Adipocyte (in vitro differentiated cells): ENCODE results near the gene VSIG4.

Experiments
- DNase-seq: peaks from one replicate; pipeline ENCODE4 v3.0.0-alpha.2; 2015; ENCODE audit warnings: low read depth
- H3K27me3 ChIP-seq: replicated peaks from 2 replicates; pipeline ENCODE4 v1.7.0; 2013; ENCODE audit warnings: mild to moderate bottlenecking, low read length, moderate library complexity; ENCODE audit not compliant: control insufficient read depth, insufficient read depth
- H3K36me3 ChIP-seq: 2 replicates; pipeline ENCODE4 v1.7.0; 2013; ENCODE audit warnings: low read length, mild to moderate bottlenecking, moderate library complexity; ENCODE audit not compliant: control insufficient read depth, insufficient read depth, severe bottlenecking
- H3K4me1 ChIP-seq: 2 replicates; pipeline ENCODE4 v1.7.0; 2013; ENCODE audit warnings: mild to moderate bottlenecking, low read length, moderate library complexity; ENCODE audit not compliant: control insufficient read depth, insufficient read depth
- H3K4me3 ChIP-seq: 2 replicates; pipeline ENCODE4 v1.7.0; 2013; ENCODE audit warnings: mild to moderate bottlenecking, low read length, moderate library complexity
- H3K9ac ChIP-seq: 2 replicates; pipeline ENCODE4 v1.7.0; 2013; ENCODE audit warnings: mild to moderate bottlenecking, low read length, moderate library complexity
- H3K9me3 ChIP-seq: 2 replicates; pipeline ENCODE4 v1.7.0; 2013; ENCODE audit warnings: mild to moderate bottlenecking, low read length, moderate library complexity; ENCODE audit not compliant: control insufficient read depth

VSIG4 gene

DNA sequence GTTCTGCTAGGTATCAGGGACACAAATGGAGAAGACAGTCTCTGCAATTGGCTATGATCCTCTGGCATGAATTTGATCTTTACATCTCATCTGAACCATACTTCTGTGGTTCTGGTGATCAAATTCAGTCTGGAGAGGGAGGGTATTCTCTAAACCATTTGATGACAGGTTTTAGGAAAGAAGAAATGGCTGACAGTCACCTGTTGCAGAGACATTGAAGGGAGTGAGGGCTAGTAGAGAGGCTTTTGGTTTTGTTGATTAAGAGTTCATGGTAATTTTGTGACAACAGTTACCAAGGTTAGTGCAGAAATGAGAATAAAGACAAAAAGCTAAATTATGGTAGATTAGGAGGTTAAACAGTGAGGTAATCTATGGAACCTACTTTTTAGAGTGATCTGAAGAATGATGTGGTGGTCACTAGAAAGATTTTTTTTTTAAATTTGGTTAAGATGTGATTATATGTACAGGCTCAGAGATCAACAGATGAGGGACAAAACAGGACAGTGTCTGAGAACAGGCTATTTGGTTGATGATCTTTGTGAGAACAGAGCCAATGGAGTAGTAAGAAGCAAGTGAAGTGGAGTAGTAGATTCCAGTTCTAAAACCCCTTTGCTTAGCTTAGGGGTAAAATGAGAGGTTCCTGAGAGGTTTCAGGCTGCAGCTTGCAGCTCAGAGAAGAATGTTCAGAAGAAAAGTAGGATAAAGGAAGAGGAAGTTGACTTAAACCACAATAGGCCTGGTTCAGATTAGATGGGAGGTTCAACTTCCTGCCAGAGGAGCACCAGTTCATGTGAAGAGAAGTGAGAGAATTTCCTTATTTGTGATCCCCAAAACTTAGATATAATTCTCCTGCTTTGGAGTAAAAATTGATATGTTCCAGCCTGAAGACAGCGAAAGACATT is 34.7 kb downstream of the VSIG4 start:
- DNase-seq = no peak
- Histone ChIP-seq H3K4me1 (no peaks in the 10 kb centered on the region), H3K9ac (no peak overlapping the region), H3K9me3 (no peaks in the 10 kb centered on the region), H3K27me3 (peaks cover 14% of the 10 kb centered on the region), H3K36me3 (no peaks in the 10 kb centered on the region), H3K4me3 (no peak overlapping the region)

DNA sequence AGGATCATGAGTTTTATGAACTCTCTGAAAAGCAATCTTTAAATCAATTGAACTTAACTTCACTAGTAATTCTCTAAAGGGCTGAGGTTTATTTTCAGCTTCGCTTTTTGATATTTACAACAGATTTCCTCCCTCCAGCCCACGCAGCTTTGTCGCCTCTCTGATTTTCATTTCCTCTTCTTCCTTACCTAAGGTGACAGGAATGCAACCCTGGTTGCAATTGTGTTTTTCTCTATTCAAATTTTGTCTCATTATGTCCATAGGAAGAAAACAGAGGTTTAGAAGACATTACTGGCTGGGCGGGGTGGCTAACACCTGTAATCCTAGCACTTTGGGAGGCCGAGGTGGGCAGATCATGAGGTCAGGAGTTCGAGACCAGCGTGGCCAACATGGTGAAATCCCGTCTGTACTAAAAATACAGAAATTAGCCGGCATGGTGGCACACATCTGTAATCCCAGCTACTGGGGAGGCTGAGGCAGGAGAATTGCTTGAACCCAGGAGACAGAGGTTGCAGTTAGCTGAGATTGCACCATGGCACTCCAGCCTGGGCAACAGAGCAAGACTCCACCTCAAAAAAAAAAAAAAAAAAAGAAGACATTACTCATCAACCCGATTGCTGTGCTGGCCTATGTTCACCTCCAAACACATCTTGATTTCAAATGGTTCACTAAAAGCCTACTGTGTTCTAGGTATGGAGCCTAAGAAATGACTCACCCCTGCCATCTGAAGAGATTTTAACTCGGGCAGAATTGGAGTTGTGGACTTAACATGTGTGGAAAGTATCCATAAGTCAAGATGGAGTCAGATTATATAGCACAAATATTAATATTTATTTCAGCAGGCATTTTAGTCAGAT is 36.8 kb downstream of the VSIG4 start:
- no peaks in the 10 kb centered on the region for H3K9me3 ChIP-seq
- no peak for DNase-seq
- peaks cover 24% of the 10 kb centered on the region for H3K27me3 ChIP-seq
- H3K4me3 ChIP-seq = no peak overlapping the region
- no peak overlapping the region for H3K9ac ChIP-seq
- no peaks in the 10 kb centered on the region for H3K36me3 ChIP-seq
- no peaks in the 10 kb centered on the region for H3K4me1 ChIP-seq

DNA sequence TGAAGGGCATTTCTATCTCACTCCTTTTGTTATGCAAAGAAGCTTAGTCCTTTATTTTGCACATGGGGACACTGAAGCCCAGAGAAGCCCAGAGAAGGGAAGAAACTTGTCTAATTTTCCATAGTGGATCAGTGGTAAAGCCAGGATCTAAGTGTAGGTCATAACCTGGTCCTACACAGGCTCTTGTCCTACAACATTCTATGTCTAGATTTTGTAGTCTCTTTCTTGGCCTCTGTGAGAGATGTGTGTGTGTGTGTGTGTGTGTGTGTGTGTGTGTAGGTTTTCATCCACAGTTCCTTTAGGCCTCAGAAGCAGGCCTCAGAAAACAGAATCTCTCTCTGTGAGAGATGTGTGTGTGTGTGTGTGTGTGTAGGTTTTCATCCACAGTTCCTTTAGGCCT is 38.3 kb downstream of the VSIG4 start:
- Histone ChIP-seq H3K4me3 (no peak overlapping the region), H3K36me3 (no peaks in the 10 kb centered on the region), H3K4me1 (no peaks in the 10 kb centered on the region), H3K27me3 (peaks cover 28% of the 10 kb centered on the region), H3K9me3 (no peaks in the 10 kb centered on the region), H3K9ac (no peak overlapping the region)
- no peak for DNase-seq

DNA sequence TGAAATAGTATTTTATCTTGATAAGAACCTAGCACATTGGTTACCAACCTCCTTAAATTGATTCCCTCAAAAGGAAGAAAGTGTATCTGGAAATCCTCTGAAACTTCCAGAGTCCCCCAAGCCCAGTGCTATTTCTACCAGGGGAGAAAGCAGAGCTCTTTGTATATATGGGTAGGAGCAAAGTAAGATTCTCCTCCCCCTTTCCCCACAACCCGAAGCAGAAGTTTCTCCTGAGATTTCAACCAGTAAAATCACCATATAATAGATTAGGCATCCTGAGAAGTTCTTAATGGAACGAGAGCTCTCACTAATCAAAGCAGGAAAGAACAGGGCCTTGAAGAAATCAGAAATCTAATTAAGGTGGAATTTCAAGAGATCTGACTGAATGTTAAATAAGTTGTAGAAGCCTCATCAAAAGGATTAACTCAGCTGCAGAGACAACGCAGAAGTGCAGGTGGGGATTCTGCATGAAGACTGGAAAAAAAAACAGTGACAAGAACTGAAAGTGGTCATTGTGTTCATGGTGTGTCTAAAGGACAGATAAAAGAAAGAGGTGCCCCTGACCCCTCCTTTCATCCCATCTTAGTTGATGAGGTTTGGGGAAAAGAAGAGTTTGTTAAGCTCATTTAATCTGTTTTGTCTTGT is 39.1 kb downstream of the VSIG4 start:
- no peaks in the 10 kb centered on the region for H3K9me3 ChIP-seq
- no peak overlapping the region for H3K9ac ChIP-seq
- H3K4me3 ChIP-seq = no peak overlapping the region
- no peaks in the 10 kb centered on the region for H3K4me1 ChIP-seq
- peaks cover 35% of the 10 kb centered on the region for H3K27me3 ChIP-seq
- no peaks in the 10 kb centered on the region for H3K36me3 ChIP-seq
- no peak for DNase-seq

DNA sequence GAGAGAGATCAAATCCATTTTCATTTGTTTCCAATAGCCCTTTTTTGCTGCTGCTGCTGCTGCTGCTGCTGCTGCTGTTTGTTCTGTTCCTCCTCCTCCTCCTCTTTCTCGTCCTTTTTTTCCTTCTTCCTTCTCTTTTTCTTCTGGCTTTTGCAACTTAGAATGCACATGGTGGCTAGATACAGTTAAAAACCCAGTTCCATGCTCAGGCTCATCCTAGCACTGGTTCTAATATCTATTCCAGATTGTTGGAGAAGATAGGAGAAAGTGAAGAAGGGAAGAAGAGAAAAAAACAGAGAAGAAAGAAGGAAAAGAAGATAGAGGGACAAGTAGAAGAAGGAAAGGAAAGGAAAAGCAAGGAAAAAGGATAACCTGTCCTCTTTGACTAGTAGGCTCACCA is 39.7 kb downstream of the VSIG4 start:
- Histone ChIP-seq H3K27me3 (peaks cover 35% of the 10 kb centered on the region), H3K36me3 (no peaks in the 10 kb centered on the region), H3K4me3 (no peak overlapping the region), H3K9ac (no peak overlapping the region), H3K4me1 (no peaks in the 10 kb centered on the region), H3K9me3 (no peaks in the 10 kb centered on the region)
- DNase-seq = no peak

DNA sequence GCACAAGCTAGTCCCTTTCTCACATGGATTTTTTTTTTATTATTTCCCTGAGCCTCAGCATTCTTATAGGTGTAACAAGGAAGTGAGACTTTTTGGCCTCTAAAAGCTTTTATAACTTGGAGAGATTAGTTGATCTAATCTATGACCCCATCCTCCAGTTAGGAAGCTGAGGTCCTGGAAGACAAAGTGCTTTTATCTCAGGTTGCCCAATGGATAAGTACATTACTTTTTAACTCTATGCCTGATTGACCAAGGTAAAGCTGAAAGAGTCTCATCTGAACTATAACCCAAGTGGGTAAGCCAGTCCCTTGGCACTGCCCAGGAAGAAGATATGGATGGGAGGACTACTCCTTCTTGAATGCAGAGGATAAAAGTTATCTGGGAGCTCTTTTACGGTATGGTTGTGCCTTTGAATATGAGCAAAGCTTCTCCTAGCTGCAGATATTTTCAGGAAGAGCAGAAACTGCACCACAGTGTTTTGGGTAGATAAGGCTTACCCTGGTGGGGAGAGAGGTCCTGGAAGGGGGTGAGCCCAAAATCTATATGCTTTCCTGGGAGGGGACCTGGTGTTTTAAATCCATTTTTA is 40.2 kb downstream of the VSIG4 start:
- Histone ChIP-seq H3K36me3 (no peaks in the 10 kb centered on the region), H3K4me3 (no peak overlapping the region), H3K9me3 (no peaks in the 10 kb centered on the region), H3K27me3 (peaks cover 35% of the 10 kb centered on the region), H3K4me1 (no peaks in the 10 kb centered on the region), H3K9ac (no peak overlapping the region)
- DNase-seq = no peak

DNA sequence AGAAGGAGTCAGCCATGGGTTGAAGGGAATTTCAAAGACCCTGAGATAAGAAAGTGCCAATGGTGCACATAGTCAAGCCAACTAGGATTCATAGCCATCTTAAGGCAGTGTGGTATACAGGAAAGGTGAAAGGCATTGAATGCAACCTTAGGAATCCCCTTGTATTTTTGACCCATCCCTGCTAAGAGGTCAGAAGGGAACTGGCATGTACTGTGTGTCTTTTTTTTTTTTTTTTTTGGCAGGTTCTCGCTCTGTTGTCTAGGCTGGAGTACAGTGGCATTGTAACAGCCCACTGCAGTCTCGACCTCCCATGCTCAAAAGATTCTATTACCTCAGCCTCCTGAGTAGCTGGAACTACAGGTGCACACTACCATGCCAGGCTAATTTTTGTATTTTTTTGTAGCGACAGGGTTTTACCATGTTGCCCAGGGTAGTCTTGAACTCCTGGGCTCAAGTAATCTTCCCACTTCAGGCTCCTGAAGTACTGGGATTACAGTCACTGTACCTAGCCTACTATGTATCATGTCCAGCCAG is 40.8 kb downstream of the VSIG4 start:
- no peak overlapping the region for H3K9ac ChIP-seq
- no peak overlapping the region for H3K4me3 ChIP-seq
- no peaks in the 10 kb centered on the region for H3K4me1 ChIP-seq
- H3K9me3 ChIP-seq = no peaks in the 10 kb centered on the region
- H3K27me3 ChIP-seq = peaks cover 35% of the 10 kb centered on the region
- H3K36me3 ChIP-seq = no peaks in the 10 kb centered on the region
- no peak for DNase-seq

DNA sequence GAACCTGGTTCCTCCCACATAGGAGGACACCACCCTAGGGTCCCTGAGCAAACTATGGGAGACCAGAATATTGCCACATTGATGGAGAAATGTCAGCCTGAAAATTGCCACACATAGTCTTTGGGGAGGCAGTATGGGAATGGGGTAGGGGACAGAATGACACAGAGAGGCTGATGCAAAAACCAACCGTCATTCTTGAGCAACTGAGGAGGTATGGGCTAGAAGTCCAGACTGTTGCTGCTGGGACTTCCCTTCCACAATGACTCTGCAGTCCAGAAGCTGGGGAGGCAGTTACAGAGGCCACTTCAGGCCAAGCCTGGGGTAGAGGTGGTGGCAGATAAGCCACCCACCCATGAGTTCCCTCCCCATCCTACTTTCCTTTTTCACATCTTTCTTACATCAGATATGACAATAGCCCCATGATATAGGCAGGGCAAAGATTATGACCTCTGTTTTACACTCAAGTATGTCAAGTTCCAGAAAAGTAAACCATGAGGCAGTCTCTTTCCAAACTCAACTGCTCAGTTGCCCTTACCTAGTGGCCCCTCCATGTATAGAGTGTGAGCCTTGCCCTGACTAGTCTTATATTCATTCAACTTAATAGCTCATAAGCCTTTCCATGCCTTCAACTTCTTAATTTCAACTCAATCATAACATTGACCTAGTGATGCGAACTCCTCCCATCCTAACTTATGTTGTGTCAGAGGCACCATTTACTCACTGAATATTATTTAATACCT is 41.7 kb downstream of the VSIG4 start:
- Histone ChIP-seq H3K9me3 (no peaks in the 10 kb centered on the region), H3K36me3 (no peaks in the 10 kb centered on the region), H3K9ac (no peak overlapping the region), H3K4me1 (no peaks in the 10 kb centered on the region), H3K27me3 (peaks cover 35% of the 10 kb centered on the region), H3K4me3 (no peak overlapping the region)
- no peak for DNase-seq

DNA sequence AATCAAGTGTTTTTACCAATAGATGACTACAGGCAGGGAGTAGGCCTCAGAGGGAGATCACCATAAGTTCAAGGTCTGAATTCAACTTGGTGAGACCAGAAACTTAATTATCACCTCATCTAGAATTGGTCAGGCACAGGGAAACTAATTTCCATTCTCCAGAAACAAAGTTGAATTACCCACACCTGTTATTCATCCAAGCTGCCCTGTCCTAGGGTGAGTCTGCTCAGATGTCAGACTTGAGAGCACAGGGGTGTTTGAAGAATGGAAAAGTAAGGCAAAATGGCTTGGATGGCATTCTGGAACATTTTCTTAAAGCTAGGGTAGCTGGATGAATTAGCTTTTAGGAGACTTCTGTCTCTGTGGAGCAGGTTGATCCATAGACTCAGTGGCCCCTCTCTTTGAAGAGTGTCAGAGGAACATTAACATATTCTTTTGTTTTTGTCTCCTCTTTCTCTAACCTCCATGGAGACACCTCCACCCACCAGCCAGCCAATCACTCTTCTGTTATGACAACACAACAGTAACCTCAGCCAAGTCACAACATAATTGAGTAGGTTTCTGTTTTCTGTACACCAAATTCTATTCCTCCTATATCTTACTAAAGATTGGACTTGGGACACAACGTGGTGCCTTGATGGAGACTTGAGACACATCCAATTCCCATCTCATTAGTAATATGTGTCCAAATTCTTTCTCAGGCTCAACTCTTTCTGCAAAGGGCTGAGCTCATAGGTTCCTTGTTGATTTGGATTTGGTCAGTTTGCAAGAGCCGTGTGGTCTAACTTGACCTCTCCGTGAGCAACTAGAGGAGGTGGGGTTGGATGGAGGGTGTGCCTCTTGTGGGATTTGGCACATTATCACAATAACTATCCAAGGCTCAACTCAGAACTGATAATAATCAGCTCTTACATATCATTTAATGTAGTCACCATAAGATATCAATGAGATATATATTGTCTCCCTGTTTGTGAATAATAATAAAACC is 45.1 kb downstream of the VSIG4 start:
- Histone ChIP-seq H3K4me3 (no peak overlapping the region), H3K4me1 (no peaks in the 10 kb centered on the region), H3K9ac (no peak overlapping the region), H3K27me3 (peaks cover 21% of the 10 kb centered on the region), H3K9me3 (peaks cover 3% of the 10 kb centered on the region), H3K36me3 (no peaks in the 10 kb centered on the region)
- no peak for DNase-seq
